NCI-H1436 (cell line): ENCODE measurements around the gene NDUFS1.
"Not testable (repeated sequence)": the region's sequence is repeated elsewhere in the genome, so short reads cannot be mapped to it uniquely, and the experiment has no call there.

ENCODE experiments used
- DNase-seq: peaks from one replicate; lab custom pipeline; 2025; lab: John Stamatoyannopoulos, UW

NDUFS1 gene

DNA sequence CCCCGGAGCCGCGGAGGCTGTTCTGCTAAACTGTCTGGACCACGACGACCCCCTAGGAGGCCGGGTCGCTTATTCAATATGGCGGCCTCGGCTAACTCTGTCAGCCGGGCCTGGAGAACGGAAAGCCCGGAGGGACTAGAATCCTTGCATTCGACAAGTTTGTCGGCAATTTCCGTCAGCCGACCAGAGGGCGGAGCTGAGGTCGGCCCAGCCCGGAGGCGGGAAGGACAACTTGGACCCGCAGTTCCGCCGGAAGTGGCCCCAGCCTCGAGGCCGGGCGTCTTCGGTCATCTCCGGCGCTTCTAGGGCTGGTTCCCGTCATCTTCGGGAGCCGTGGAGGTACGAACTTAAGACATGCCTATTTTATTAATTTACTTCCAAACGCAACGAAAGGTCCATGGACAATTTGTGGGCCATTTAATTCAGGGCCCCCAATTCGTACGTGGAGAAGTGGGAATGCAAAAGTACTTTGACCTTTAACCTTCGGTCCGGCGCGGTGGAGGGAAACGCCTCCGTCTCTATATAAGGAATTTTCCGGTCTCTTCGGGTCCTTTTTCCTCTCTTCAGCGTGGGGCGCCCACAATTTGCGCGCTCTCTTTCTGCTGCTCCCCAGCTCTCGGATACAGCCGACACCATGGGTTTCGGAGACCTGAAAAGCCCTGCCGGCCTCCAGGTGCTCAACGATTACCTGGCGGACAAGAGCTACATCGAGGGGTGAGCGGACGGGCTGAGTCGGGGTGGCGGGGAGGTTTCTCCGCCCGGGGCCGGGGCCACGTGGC, at the start of gene NDUFS1, which contains the start of gene EEF1B2:
TSS of gene NDUFS1 (minus strand) at position 99 of the 779 bp plus-strand sequence. CDS start 5,766 bp downstream, outside the sequence.
TSS of gene EEF1B2 (plus strand) at position 550 of the 779 bp plus-strand sequence. CDS start at position 635, 85 bp downstream.
- peak; percentile 97 for DNase-seq

DNA sequence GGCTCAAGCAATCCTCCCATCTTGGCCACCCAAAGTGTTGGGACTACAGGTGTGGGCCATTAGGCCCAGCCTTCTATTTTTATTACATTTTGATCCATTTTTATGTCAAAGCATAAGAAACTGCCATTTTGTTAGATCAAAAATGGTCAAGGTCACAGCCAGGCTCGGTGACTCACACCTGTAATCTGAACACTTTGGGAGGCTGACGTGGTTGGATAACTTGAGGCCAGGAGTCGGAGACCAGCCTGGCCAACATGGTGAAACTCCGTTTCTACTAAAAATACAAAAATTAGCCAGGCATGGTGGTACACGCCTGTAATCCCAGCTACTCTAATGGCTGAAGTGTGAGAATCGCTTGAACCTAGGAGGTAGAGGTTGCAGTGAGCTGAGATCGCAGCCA, 49.7 kb upstream of the NDUFS1 start:
- no peak for DNase-seq

GRCh38 chr2:206207316-206207715, 48.1 kb upstream of the NDUFS1 start:
- DNase-seq, result not testable (repeated sequence)

DNA sequence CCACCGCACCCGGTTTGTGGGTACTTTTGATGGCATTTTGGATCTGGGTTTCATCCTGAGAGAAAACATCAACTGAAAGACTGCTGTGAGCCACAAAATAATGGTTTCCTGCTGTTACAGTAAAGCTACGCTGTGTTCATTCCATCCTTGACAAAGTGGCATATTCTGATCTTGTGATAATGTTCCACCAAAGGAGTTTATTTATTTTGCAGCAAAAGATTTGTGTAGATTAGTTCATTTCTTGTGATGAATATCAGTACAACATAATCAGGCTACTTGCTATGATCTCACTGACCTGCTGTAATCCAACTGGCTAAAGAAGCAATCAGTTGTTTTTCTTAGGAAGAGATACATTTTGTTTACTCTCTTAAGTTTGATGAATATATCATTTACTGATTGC, 45.5 kb upstream of the NDUFS1 start:
- no peak for DNase-seq

DNA sequence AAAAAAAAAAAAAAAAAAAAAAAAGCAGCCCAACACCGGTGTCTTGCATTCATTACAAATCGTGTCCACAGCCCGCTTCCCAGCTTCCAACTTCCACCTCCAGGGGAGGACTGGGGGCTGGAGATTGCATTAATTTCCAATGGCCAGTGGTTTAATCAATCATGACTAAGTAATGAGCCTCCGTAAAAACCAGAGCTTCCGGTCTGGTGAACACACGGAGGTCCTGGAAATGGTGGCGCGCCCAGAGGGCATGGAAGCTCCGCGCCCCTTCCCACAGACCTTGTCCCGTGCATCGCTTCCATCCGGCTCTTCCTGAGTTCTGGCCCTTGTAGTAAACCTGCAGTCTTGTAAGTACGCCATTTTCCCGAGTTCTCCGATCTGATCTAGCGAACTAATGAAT, 44.1 kb upstream of the NDUFS1 start:
- no peak for DNase-seq

GRCh38 chr2:206202446-206202845, 43.2 kb upstream of the NDUFS1 start:
- no peak for DNase-seq

GRCh38 chr2:206201075-206201848, 42.0 kb upstream of the NDUFS1 start:
- no peak for DNase-seq

GRCh38 chr2:206198677-206199076, 39.4 kb upstream of the NDUFS1 start:
- DNase-seq, result no peak

GRCh38 chr2:206193671-206194357, 34.6 kb upstream of the NDUFS1 start:
- DNase-seq, result peak; percentile 16

DNA sequence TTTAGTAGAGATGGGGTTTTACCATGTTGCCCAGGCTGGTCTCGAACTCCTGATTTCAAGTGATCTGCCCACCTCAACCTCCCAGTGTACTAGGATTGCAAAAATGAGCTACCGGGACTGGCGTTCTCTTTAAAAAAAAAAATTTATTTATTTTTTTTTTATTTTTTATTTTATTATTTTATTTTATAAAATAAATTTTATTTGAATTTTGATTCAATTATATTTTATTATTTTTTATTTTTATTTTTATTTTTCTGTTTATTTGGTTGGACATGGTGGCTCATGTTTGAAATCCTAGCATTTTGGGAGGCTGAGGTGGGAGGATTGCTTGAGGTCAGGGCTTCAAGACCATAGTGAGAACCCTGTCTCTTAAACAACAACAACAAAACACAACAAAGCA, 32.9 kb upstream of the NDUFS1 start:
- no peak for DNase-seq

DNA sequence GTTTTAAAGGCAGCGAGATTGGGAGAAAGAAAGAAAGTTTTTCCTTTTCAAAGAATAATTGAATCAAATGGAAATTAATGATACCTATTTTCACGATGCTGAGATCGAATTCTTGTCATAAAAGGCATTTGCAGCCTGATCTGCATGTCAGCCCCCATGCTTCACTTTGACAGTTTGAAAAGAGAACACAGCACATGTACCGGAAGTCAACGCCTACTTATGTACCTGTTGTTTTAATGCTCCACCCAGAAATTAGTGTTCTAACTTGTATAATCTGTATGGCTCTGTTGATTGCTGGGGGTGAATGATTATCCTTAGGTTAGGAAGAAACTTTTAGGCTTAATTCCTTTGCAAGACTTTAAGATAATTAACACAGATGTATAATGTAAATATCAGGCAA, 31.4 kb upstream of the NDUFS1 start:
- no peak for DNase-seq

- DNase-seq, result no peak
Measured at GRCh38 chr2:206190111-206190510, 30.9 kb upstream of the NDUFS1 start.

DNA sequence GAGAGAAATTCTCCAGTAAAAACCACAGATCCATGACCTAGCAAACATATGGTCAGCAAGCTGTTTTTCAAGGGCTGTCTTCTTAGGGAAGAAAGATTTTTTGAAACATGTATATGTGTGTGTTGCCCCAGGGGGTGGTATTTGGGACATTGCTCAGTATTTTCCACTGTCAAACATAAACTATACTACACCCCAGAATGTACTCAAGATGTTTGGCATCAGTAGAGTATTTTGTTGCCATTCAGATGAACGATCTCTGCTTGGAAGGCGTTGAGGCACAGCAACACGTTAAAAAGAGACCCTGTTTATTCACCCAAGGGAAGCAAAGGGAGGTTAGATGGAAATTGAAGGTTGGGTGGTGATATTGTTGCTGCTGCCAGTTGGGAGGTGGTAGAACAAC, 30.4 kb upstream of the NDUFS1 start:
- no peak for DNase-seq

DNA sequence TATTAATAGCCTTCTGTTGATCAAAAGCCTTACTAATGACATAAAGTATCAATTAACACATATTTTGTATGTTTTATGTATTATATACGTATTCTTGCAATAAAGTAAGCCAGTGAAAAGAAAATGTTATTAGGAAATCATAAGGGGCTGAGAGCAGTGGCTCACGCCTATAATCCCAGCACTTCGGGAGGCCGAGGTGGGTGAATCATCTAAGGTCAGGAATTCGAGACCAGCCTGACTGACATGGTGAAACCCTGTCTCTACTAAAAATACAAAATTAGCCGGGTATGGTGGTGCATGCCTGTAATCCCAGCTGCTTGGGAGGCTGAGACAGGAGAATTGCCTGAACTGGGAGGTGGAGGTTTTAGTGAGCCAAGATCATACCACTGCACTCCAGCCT, 22.3 kb upstream of the NDUFS1 start:
- DNase-seq, result not testable (repeated sequence)

DNA sequence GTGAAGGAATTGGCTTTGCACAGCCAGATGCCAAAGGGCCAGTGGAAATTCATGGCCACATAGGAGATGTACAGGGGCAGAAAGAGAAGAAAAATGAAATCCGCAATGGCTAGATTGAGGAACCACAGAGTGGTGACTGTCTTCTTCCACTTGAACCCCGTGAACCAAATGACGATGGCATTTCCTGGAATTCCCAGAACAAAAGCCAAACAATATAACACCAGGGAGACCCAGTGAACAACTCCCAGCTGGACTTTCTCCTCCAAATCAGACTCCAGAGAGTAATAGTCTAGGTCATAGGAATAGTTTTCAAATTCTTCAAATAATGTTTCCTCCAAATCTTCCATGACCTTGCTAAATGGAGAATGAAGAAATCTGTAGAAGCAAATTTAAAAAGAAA, 17.7 kb upstream of the NDUFS1 start:
- DNase-seq, result no peak

GRCh38 chr2:206176121-206176520, 16.9 kb upstream of the NDUFS1 start:
- DNase-seq, result no peak

- DNase-seq, result no peak
Measured at GRCh38 chr2:206173147-206173546, 13.9 kb upstream of the NDUFS1 start.

DNA sequence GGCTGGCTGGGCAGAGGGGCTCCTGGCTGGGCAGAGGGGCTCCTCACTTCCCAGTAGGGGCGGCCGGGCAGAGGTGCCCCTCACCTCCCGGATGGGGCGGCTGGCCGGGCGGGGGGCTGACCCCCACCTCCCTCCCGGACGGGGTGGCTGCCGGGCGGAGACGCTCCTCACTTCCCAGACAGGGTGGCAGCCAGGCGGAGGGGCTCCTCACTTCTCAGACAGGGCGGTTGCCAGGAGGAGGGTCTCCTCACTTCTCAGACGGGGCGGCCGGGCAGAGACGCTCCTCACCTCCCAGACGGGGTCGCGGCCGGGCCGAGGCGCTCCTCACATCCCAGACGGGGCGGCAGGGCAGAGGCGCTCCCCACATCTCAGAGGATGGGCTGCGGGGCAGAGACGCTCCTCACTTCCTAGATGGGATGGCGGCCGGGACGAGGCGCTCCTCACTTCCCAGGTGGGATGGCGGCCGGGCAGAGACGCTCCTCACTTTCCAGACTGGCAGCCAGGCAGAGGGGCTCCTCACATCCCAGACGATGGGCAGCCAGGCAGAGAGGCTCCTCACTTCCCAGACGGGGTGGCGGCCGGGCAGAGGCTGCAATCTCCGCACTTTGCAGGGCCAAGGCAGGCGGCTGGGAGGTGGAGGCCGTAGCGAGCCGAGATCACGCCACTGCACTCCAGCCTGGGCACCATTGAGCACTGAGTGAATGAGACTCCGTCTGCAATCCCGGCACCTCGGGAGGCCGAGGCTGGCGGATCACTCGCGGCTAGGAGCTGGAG, 12.6 kb upstream of the NDUFS1 start:
- not testable (repeated sequence) for DNase-seq

DNA sequence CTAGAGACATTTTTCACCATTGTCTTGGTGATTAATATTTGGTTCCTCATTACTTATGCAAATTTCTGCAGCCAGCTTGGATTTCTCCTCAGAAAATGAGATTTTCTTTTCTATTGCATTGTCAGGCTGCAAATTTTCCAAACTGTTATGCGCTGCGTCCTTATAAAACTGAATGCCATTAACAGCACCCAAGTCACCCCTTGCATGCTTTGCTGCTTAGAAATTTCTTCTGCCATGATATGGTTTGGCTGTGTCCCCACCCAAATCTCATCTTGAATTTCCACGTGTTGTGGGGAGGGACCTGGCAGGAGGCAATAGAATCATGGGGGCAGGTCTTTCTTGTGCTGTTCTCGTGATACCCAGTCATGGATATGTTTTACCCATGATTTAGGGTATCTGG, 9.0 kb upstream of the NDUFS1 start:
- DNase-seq, result not testable (repeated sequence)

DNA sequence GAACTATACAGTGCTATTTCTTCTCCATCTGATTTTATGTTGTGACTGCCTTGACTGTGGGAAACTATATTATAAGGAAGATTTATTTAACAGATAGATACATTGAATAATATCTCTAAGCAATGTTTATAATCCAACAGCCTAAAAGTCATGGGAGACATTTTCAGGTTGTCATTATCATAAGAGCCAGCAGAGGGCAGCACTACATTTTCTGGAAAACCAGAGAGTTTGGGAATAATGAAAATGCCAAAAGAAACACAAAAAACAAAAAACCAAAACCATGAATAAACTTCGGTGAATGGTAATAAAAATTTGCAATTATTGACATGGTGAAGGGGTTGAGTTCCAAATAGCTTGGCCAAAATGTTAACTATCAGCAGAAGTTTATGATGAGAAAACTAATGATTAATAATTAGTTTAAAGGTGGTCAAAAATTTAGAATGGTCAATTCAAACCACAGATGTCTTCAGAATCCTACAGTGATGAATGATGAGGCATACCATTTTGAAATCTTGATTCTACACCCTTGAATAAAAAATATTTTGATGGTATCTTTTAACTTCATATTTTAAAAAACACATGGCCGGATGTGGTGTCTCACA, 5.1 kb upstream of the NDUFS1 start:
- DNase-seq, result peak; percentile 13

DNA sequence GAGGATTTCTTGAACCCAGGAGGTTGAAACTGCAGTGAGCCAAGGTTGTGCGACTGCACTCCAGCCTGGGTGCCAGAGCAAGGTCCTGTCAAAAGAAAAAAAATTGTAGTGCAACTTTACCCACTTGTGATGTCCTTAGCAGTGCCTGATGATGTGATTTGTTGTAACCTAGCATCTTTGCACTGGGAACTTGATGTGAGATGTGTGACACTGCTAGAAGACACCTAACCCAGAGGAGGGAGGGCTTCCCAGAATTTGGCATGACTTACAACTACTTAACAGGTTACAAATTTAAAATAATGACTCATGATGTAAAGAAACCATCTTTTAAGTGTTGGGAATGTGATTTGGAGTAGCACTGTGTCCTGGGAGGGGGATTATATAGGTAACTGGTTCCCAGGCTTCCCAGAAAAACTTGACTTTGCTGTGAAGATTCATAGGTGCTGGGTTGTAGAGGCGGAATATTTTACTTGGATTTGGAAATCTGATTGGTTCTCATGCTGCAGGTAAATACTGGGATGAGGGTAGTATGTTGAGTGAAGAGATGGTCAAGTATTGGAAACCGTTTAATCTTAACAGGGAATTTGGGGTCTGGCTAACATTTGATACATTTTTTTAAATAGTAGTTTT, 4.1 kb upstream of the NDUFS1 start:
- DNase-seq, result no peak
